ENCODE measurements around the gene ABLIM3. TPM values are rescaled to one million over a fixed set of nuclear protein-coding genes. Genes with fewer than 3 reads are reported as not detected.
A peak's percentile ranks its signal among the peaks of the same experiment; 100 is the strongest.

The ABLIM3 gene
- total RNA-seq, 4 donors from 2014 or later = 10.5 to 30.4 (median 22.3) TPM

DNA sequence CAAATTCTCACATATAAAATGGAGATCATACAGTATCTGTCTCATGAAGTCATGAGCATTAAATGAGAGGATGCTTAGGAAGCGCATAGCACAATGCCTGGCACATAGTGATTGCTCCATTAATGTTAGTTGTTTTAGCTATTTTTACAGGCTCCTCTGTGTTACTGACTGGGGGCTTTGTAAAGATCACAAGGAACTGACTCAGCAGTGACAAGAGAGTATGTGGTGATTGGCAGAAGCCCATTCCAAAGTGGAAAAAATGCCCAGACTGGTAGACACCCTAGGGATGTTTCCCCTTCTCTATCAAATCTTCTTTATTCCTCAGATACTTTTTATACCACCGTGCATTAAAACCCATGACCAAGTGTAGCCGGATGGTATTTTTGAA lies 33.5 kb downstream of the ABLIM3 start:
- Histone ChIP-seq H3K27me3 (no peaks in the 10 kb centered on the region), H3K36me3 (no peaks in the 10 kb centered on the region), H3K4me3 (replicated peaks in 1 of 3) (no peak overlapping the region), H3K27ac (peak overlapping the region in 1 of 3 donors; percentile 32), H3K9me3 (no peaks in the 10 kb centered on the region), H3K4me1 (peaks cover 0 to 3% of the 10 kb centered on the region in 2 donors)
- WGBS, 2 donors = 91 to 93% methylated on average over 3 of the region's 3 CpGs
- intact Hi-C loops (cut with DNase I) = no loop called here
- no peak for DNase-seq
- TF ChIP-seq POLR2A (IDR thresholded peaks at IDR 0.05) = no peak
- TF ChIP-seq, protein P1, sequence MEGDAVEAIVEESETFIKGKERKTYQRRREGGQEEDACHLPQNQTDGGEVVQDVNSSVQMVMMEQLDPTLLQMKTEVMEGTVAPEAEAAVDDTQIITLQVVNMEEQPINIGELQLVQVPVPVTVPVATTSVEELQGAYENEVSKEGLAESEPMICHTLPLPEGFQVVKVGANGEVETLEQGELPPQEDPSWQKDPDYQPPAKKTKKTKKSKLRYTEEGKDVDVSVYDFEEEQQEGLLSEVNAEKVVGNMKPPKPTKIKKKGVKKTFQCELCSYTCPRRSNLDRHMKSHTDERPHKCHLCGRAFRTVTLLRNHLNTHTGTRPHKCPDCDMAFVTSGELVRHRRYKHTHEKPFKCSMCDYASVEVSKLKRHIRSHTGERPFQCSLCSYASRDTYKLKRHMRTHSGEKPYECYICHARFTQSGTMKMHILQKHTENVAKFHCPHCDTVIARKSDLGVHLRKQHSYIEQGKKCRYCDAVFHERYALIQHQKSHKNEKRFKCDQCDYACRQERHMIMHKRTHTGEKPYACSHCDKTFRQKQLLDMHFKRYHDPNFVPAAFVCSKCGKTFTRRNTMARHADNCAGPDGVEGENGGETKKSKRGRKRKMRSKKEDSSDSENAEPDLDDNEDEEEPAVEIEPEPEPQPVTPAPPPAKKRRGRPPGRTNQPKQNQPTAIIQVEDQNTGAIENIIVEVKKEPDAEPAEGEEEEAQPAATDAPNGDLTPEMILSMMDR (IDR thresholded peaks at IDR 0.05) = no peak

DNA sequence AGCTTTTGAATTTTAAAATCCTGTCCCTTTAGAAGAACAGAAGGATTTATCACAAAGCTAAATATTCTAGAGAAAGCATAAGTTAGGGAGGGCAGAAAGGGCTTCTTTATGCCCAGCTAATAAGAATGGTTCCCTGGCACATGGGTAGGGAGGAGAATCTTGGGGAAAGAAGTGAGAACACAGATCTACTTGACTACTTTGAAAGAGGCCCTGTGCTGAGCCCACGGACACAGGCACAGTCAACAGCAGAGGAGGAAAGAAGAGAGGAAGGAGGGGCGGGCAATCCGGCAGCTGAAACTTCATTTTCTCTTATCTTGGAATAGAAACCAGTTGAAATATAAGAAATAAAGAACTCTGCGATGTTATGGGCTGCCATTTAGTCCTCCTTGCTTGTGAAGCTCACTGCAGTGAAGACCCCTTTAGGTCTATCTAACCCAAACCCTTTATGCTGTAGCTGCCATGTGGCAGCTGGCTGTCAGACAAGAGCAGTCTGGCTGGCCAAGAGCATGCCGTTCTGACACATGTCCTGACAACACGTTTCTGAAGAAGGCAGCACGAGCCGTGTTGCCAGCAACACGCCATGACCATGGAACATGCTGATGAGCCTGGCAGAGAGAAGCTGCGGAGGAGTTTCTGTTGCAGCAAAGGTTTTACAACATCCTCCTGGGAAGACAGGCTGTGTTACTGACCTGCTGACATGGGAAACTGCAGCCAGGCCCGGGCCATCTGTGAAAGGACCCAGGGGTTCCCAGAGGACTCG lies 34.2 kb downstream of the ABLIM3 start:
- H3K36me3 ChIP-seq = no peaks in the 10 kb centered on the region
- intact Hi-C loops (cut with DNase I) = no loop called here
- 66 to 77% methylated on average over 12 of the region's 12 CpGs for WGBS, 2 donors
- peak overlapping the region in 1 of 3 donors; percentile 32 for H3K27ac ChIP-seq
- DNase-seq = no peak
- no peaks in the 10 kb centered on the region for H3K27me3 ChIP-seq
- no peak overlapping the region for H3K4me3 ChIP-seq (replicated peaks in 1 of 3)
- TF ChIP-seq, protein P1 (IDR thresholded peaks at IDR 0.05) = no peak
- TF ChIP-seq POLR2A (IDR thresholded peaks at IDR 0.05) = no peak
- H3K9me3 ChIP-seq = no peaks in the 10 kb centered on the region
- H3K4me1 ChIP-seq = peaks cover 0 to 3% of the 10 kb centered on the region in 2 donors

GRCh38 chr5:149177339-149177843 lies 36.1 kb downstream of the ABLIM3 start:
- Histone ChIP-seq H3K36me3 (no peaks in the 10 kb centered on the region), H3K9me3 (no peaks in the 10 kb centered on the region), H3K27me3 (no peaks in the 10 kb centered on the region), H3K4me3 (replicated peaks in 1 of 3) (no peak overlapping the region), H3K27ac (no peak overlapping the region), H3K4me1 (peaks cover 0 to 3% of the 10 kb centered on the region in 2 donors)
- DNase-seq = no peak
- TF ChIP-seq POLR2A (IDR thresholded peaks at IDR 0.05) = no peak
- TF ChIP-seq, protein P1 (IDR thresholded peaks at IDR 0.05) = no peak
- intact Hi-C loops (cut with DNase I) = no loop called here

GRCh38 chr5:149177911-149178565 lies 36.7 kb downstream of the ABLIM3 start:
- H3K27ac ChIP-seq = no peak overlapping the region
- peaks cover 0 to 3% of the 10 kb centered on the region in 2 donors for H3K4me1 ChIP-seq

More at GRCh38 chr5:149177911-149178565, 36.7 kb downstream of the ABLIM3 start:
- Histone ChIP-seq H3K4me3 (replicated peaks in 1 of 3) (no peak overlapping the region), H3K36me3 (no peaks in the 10 kb centered on the region), H3K27me3 (no peaks in the 10 kb centered on the region), H3K9me3 (no peaks in the 10 kb centered on the region)
- DNase-seq = no peak
- TF ChIP-seq POLR2A (IDR thresholded peaks at IDR 0.05) = no peak
- TF ChIP-seq, protein P1 (IDR thresholded peaks at IDR 0.05) = no peak
- 64 to 70% methylated on average over 8 of the region's 8 CpGs for WGBS, 2 donors
- intact Hi-C loops (cut with DNase I) = no loop called here

Data from thyroid gland (tissue), 4 donors.